Measurements from ENCODE around the gene POLR3E. TPM values are rescaled to one million over a fixed set of nuclear protein-coding genes. Genes with fewer than 3 reads are reported as not detected.
"Not testable (repeated sequence)": the region's sequence is repeated elsewhere in the genome, so short reads cannot be mapped to it uniquely, and the experiment has no call there.

Gene POLR3E
- total RNA-seq, 1 donor from 2014 or later: 87.9 TPM

- DNase-seq (ENCODE audit: low spot score): no peak
Observed at GRCh38 chr16:22335668-22336246, 38.5 kb downstream of the POLR3E start.

GRCh38 chr16:22336581-22336980 lies 39.4 kb downstream of the POLR3E start:
- no peak for DNase-seq (ENCODE audit: low spot score)

DNA sequence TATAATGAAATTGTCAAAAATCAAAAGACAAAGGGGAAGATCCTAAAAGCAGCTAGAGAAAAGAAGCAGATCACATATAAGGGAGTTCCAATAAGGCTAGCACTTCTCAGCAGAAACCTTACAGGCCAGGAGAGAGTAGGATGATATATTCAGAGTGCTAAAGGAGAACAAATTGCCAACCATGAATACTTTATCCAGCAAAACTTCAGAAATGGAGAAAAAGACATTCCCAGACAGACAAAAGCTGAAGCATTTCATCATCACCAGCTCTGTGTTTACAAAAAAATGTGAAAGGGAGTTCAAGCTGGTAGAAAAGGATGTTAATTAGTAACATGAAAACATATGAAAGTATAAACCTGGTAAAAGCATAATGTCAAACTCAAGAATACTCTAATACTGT lies 39.8 kb downstream of the POLR3E start:
- no peak for DNase-seq (ENCODE audit: low spot score)

DNA sequence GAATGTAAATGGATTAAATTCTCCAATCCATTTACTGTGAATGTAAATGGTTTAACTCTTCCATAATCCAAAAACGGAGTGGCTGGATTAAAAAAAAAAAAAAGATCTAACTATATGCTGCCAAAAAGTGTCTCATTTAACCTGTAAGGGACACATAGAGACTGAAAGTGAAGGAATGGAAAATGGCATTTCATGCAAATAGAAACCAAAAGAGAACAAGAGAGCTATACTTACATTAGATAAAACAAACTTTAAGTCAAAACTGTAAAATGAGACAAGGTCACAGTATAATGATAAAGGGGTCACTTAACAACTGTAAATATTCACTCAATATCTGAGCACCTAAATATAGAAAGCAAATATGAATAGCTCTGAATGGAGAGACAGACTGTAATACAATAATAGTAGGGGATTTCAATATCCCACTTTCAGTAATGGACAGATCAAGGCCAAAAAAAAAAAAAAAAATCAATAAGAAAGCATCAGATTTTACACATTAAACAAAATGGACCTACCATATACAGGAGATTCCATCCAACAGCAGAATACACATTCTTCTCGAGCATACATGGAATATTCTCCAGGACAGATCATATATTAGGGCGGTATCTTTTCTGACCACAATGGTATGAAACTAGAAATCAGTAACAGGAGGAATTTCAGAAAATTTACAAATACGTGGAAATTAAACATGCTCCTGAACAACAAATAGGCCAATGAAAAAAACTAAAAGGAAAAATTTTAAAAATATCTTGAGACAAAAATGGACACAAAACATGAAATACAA lies 40.8 kb downstream of the POLR3E start:
- DNase-seq (ENCODE audit: low spot score): no peak

DNA sequence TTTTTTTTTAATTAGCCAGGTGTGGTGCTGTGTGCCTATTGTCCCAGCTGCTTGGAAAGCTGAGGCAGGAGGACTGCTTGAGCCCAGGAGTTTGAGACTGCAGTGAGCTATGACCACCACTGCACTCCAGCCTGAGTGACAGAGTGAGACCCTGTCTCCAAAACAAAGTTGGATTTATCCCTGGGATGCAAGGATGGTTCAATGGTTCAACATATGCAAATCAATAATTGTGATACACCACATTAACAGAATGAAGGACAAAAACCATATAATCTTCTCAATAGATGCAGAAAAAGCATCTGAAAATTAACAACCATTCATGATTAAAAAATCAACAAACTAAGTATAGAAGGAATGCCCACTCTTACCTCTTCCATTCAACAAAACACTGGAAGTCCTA lies 43.7 kb downstream of the POLR3E start:
- DNase-seq (ENCODE audit: low spot score): no peak

GRCh38 chr16:22342082-22342481 lies 44.9 kb downstream of the POLR3E start:
- DNase-seq (ENCODE audit: low spot score): no peak

DNA sequence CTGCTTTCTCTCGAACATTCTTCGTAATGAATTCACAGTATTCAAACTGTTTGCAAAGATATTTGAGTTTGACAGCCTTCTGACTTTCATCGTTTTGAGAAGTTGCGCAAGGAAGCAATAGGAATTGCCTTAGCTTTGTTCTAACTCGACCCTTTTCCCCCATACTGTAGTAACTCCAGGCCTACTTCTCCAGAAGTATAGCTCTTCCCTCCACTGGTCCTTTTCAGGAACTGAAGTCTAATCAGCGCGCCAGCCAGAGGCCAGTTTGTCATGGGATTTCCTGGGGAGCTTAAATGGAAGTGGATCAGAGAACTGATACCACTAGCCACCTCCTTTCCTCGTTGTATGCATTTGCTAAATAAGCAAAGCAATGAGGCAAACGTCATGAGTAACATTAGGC lies 49.3 kb downstream of the POLR3E start:
- DNase-seq (ENCODE audit: low spot score): no peak

DNA sequence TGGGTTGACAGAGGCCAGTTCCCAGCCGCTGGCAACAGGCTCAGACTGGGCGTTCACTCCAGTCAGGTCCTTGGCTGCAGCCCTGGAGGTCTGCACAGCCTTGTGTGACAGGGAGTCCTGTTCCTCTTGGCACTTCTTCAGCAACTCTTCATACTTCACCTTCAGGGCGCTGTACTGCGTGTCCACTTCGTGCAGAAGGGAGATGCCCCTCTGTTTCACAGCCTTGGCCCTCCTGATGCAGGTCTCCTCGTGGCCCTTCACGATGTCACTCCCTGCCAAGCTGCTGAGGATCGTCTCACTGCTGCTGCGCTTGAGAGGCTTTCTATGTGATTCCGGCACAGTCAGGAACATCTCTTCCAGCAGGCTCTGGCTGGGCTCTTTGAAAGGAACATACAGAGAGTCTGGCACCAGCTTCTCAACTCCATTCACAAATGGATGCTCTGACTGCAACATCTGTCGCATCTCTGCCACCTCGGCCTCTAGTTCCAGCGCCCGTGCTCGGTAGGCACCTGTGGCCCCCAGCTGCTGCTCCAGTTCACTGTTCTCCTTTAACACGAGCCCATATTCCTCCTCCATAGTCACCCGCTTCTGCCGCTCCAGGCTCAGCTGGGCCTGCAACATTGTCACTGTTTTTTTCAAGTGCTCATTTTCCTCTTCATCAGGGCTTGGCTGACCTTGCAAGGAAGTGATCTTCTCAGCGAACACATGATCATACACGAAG lies 50.1 kb downstream of the POLR3E start:
- no peak for DNase-seq (ENCODE audit: low spot score)

DNA sequence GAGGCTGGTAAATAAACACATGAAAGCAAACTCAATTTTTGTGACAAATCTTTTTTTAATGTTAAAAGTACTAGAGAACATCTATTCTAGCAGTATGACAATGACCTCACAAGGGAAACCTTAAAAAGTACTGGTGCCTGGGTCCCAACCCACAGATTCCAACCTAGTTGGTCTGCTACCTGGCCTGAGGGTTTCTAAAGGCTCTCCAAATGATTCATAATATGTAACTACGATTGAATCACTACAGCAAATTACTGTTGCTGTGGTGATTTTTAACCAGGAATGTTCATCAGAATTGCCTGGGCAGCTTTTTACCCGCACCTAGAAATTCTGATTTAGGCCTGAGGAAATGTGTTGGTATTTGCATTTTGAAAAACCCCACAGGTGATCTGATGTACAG lies 51.1 kb downstream of the POLR3E start:
- no peak for DNase-seq (ENCODE audit: low spot score)

DNA sequence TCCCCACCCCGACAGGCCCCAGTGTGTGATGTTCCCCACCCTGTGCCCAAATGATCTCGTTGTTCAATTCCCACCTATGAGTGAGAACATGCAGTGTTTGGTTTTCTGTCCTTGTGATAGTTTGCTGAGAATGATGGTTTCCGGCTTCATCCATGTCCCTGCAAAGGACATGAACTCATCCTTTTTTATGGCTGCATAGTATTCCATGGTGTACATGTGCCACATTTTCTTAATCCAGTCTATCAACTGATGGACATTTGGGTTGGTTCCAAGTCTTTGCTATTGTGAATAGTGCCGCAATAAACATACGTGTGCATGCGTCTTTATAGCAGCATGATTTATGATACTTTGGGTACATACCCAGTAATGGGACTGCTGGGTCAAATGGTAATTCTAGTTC lies 53.8 kb downstream of the POLR3E start:
- DNase-seq (ENCODE audit: low spot score): not testable (repeated sequence)

DNA sequence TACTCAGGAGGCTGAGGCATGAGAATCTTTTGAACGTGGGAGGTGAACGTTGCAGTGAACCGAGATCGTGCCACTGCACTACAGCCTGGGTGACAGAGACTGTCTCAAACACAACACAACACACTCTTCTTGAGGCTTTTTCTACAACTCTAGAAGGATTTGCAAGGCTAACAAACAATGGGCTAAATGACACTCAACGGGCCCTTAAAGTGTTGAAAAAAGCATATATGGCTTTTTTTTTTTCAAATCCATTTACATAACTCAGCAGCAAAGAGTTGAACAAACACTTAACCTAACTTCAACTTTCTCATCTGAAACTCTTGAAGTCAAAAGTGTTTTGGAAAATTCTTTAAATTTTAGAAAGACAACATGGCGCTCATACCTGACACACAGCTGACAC lies 54.9 kb downstream of the POLR3E start:
- DNase-seq (ENCODE audit: low spot score): no peak

DNA sequence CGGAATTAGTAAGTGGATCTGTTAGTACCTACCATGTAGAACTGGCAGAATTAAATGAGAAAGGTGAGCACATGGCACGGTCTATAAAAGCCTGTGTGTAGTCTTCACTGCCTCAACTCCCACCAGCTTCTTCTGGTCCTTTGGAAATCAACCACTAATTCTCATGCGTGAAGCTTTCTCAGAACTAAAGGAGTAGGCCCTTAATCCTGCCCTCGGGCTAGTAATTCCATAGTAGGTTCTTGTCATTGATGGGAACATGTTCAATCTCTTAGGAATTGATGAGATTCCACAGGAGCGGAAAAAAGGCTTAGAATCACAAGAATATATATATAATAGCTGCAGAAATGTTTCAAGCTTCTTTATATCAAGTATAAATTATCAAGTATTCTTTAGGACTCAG lies 55.5 kb downstream of the POLR3E start:
- no peak for DNase-seq (ENCODE audit: low spot score)

DNA sequence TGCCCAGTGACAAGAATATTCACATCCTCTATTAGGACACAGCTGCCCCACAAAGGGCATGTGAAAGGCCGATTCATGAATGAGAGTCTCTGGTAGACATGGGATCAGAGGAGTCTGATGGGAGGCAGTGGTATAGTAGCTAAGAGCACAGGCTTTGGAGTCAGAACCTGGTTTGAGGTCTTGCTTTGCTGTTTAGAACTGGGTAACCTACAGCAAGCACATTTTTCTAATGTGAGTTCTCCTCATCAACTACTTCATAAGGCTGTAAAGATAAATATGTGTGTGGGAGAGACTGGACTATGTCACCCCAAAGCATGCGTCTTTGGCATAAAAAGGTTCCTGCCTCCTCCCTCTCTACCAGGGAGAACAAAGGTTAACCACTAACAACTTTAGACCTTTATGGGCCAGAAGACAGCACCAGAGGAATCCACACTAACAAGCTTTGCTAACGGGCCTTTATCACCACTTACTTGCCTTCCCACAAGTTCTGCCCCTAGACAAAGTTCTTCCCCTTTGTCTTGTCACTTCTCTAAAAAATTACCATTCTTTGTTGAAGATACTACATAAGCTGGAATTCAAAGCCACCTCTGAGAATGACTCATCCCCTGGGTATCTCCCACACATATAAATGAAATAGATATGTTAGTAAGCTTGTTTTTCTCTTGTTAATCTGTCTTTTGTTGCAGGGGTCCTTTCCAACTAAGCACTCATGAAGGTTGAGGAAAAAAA lies 56.1 kb downstream of the POLR3E start:
- DNase-seq (ENCODE audit: low spot score): no peak

- no peak for DNase-seq (ENCODE audit: low spot score)
Observed at GRCh38 chr16:22353933-22354541, 56.8 kb downstream of the POLR3E start.

- no peak for DNase-seq (ENCODE audit: low spot score)
Observed at GRCh38 chr16:22355487-22355908, 58.3 kb downstream of the POLR3E start.

GRCh38 chr16:22356930-22357634 lies 59.9 kb downstream of the POLR3E start:
- no peak for DNase-seq (ENCODE audit: low spot score)

DNA sequence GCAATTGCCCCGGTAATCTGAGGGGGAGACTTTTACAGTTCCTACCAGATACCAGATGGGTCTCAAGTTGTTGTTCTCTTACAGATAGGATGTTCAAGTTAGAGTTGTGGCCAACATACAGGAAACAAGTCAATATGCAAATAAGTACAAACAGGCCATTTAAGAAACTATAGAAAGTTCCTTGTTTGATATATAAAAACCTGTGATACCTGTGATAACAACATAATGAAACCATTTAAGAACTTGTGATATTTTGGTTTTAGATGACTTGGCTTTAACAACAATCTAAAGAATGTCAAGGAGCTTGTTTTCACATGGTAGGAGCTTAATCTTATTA lies 60.4 kb downstream of the POLR3E start:
- DNase-seq (ENCODE audit: low spot score): no peak

DNA sequence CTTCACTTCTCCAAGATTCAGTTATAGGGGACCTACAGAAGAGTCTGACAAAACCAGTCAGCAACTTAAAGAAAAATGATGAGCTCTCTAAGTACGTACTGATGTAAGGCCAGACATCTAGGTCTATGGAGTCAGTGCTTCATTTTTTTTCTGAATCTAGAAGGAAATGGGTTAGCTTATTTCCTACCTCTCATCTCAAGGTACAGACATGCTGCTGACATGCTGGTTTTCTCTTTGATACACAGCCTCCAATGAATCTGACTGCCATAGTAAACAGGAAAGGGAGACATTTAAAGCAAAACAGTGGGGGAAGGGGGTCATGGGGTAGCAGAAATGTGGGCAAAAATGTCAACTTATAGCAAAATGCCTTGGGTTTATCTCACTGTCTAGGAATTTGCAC lies 60.8 kb downstream of the POLR3E start:
- no peak for DNase-seq (ENCODE audit: low spot score)

DNA sequence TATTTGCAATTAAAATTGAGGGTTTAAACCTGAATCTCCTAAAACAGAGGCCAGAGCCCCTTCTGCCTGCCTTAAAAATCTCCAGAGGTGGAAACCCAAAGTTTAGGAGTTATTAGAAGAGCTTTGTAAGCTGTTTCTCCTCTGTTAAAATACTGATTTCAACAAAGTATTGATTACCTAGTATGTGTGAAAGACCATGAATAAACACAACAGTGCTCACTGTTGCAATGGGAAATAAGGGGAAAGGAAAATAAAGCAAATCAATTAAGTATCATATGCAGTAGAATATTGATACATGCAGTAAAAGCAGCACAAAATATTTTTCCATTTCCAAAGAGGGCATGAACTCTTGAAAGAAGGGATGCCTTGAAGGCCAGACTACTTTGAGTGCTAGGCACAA lies 62.5 kb downstream of the POLR3E start:
- no peak for DNase-seq (ENCODE audit: low spot score)

DNA sequence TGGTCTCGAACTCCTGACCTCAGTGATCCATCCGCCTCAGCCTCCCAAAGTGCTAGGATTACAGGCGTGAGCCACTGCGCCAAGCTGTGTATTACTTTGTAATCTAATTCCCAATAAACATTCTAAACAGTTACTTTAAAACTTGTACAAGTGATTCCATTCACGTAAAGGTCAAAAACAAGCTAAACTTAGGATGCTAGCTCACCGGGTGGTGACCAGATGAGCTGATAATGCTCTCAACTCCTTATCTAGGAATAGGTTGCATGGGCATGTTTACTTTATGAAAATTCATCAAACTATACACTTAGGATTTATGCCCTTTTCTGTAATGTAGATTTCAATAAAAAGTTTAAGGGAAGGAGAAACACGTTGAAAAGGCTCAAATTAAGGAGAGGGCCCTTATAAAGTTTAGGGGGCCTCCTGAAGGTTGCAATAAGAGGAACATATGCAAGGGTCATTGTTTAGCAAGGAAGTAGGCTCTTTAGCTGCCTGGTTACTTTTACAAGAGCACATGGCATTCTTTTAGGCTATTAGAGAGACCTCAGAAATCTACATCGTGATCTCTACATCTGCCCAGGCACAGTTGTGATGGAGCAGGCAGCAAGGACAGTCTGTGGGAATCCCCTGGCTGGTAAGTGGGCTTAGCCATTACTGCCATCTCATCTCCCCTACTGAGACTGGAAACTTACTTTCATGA lies 63.9 kb downstream of the POLR3E start:
- no peak for DNase-seq (ENCODE audit: low spot score)

- DNase-seq (ENCODE audit: low spot score): no peak
Observed at GRCh38 chr16:22364241-22364640, 67.0 kb downstream of the POLR3E start.
